HepG2 (cell line): ENCODE data around the gene PIP. TPM values are rescaled to one million over a fixed set of nuclear protein-coding genes. Genes with fewer than 3 reads are reported as not detected.

ENCODE experiments used
- ATAC-seq: fragments of 200-7000 bp; cut with Tn5 transposase; 3 replicates; pipeline ENCODE4 v1.9.1; 2020; ENCODE audit warnings: mild to moderate bottlenecking, moderate library complexity
- Bru-seq: library from RNA; stranded (reverse); fragments of 400-500 nt; gene quantifications from one replicate; lab custom pipeline; 2021; lab: Mats Ljungman, UMichigan
- BruChase-seq, 2 experiments: library from RNA; stranded (reverse); fragments of 400-500 nt; gene quantifications; one replicate each; lab custom pipeline; 2021; lab: Mats Ljungman, UMichigan
- BruUV-seq: library from RNA; stranded (reverse); fragments of 400-500 nt; replicated peaks from 2 replicates; lab custom pipeline; 2021; lab: Mats Ljungman, UMichigan
- CTCF ChIA-PET: fragments of 300-600 bp; formaldehyde crosslinking; extraction: SDS; loops from one replicate; lab custom pipeline; 2021; ENCODE audit warnings: low total read pairs, inconsistent platforms, low intra/inter-chr PET ratio; lab: Yijun Ruan, JAX
- POLR2A ChIA-PET: fragments of 350-600 bp; sonication (Branson Sonifier 250); formaldehyde crosslinking; loops from one replicate; lab custom pipeline; 2020; ENCODE audit warnings: antibody characterized with exemption, inconsistent platforms; lab: Yijun Ruan, JAX
- DNase-seq: peaks from one replicate; pipeline ENCODE4 v3.0.0-alpha.2; 2015; ENCODE audit warnings: low spot score
- FAIRE-seq: peaks from 3 replicates; lab custom pipeline; 2011; peaks lifted over from hg19 to GRCh38; lab: Jason Lieb, UNC
- H2AFZ ChIP-seq: one replicate; pipeline ENCODE4 v1.6.1; 2011; ENCODE audit warnings: low read length, inconsistent platforms
- H3K27ac ChIP-seq: fragments of 300-600 bp; 3 replicates; pipeline ENCODE4 v1.8.0; 2011; ENCODE audit warnings: mixed run types, mild to moderate bottlenecking, mixed read lengths, low read length, inconsistent platforms; ENCODE audit not compliant: insufficient read depth; ENCODE audit errors: extremely low read length
- H3K27me3 ChIP-seq, 2 experiments: fragments of 200-600 bp in 1 of 2; 2 replicates in 1 of 2; 3 replicates in 1 of 2; pipeline versions ENCODE4 v1.6.0 to v1.8.0; 2011; ENCODE audit warnings: low read length in 2 of 2, mild to moderate bottlenecking in 2 of 2, moderate library complexity in 2 of 2, inconsistent platforms in 1 of 2; ENCODE audit not compliant: insufficient read depth in 2 of 2, control insufficient read depth in 1 of 2
- H3K36me3 ChIP-seq, 2 experiments: fragments of 200-600 bp in 1 of 2; replicated peaks in 1 of 2; 2 replicates in 1 of 2; 3 replicates in 1 of 2; pipeline versions ENCODE4 v1.5.1 to v1.8.0; 2011; ENCODE audit warnings: low read length in 2 of 2, inconsistent platforms in 1 of 2; ENCODE audit not compliant: insufficient read depth in 2 of 2, control insufficient read depth in 1 of 2
- H3K4me1 ChIP-seq: 2 replicates; pipeline ENCODE4 v1.5.1; 2012; ENCODE audit warnings: low read length, inconsistent platforms; ENCODE audit not compliant: insufficient read depth
- H3K4me2 ChIP-seq: 2 replicates; pipeline ENCODE4 v1.6.0; 2011; ENCODE audit warnings: low read depth, low read length, inconsistent platforms
- H3K4me3 ChIP-seq, 3 experiments: fragments of 200-600 bp in 1 of 3; sonication (generic), shearing (Covaris generic) in 1 of 3; replicated peaks in 1 of 3; 2 replicates each; pipeline ENCODE4 v1.5.1; 2011 to 2016; ENCODE audit warnings: low read length in 3 of 3, inconsistent platforms in 2 of 3, low read depth in 2 of 3, mild to moderate bottlenecking in 2 of 3, control low read depth in 1 of 3, mixed read lengths in 1 of 3; ENCODE audit not compliant: insufficient read depth in 1 of 3
- H3K79me2 ChIP-seq: one replicate; pipeline ENCODE4 v1.6.1; 2011; ENCODE audit warnings: low read length, inconsistent platforms; ENCODE audit not compliant: insufficient read depth
- H3K9ac ChIP-seq: 2 replicates; pipeline ENCODE4 v1.6.0; 2011; ENCODE audit warnings: mild to moderate bottlenecking, low read depth, low read length, inconsistent platforms; ENCODE audit not compliant: insufficient read depth
- H3K9me3 ChIP-seq: 2 replicates; pipeline ENCODE4 v1.5.1; 2012; ENCODE audit warnings: mild to moderate bottlenecking, low read length
- H4K20me1 ChIP-seq: 2 replicates; pipeline ENCODE4 v1.6.0; 2011; ENCODE audit warnings: inconsistent platforms, mild to moderate bottlenecking, low read length, moderate library complexity; ENCODE audit not compliant: insufficient read depth
- CCAR2 ChIP-seq: fragments of 200-400 bp; formaldehyde crosslinking; optimal IDR thresholded peaks from 2 replicates; pipeline ENCODE3; 2018; ENCODE audit warnings: low read depth, mild to moderate bottlenecking, low read length, moderate library complexity
- CREB3 ChIP-seq: sonication (generic); formaldehyde crosslinking; IDR thresholded peaks from 2 replicates; pipeline ENCODE4 v1.5.0; 2020; ENCODE audit warnings: missing genetic modification reagents
- ETS1 ChIP-seq: sonication (generic); formaldehyde crosslinking; IDR thresholded peaks from 2 replicates; pipeline ENCODE4 v1.4.0; 2020; ENCODE audit warnings: missing genetic modification reagents
- EZH2 ChIP-seq: conservative IDR thresholded peaks from 2 replicates; pipeline ENCODE4 v1.6.1; 2012; ENCODE audit warnings: mild to moderate bottlenecking, low read depth, low read length, moderate library complexity
- HNF4G ChIP-seq, 2 experiments: sonication (generic) in 1 of 2; formaldehyde crosslinking in 1 of 2; IDR thresholded peaks; 2 replicates each; pipeline versions ENCODE4 v1.4.0 to v1.6.1; 2011 to 2020; ENCODE audit warnings: borderline replicate concordance in 2 of 2, low read depth in 2 of 2, mild to moderate bottlenecking in 2 of 2, low read length in 1 of 2, missing genetic modification reagents in 1 of 2, moderate library complexity in 1 of 2
- ISX ChIP-seq: sonication (generic); formaldehyde crosslinking; conservative IDR thresholded peaks from 2 replicates; pipeline ENCODE4 v1.5.0; 2020; ENCODE audit warnings: missing genetic modification reagents
- JUN ChIP-seq: sonication (generic); formaldehyde crosslinking; IDR thresholded peaks from 2 replicates; pipeline ENCODE4 v1.4.0; 2020; ENCODE audit warnings: mild to moderate bottlenecking, missing genetic modification reagents
- MTERF4 ChIP-seq: sonication (generic); formaldehyde crosslinking; IDR thresholded peaks from 2 replicates; pipeline ENCODE4 v1.8.0; 2023; ENCODE audit warnings: mild to moderate bottlenecking, missing genetic modification reagents
- SIN3B ChIP-seq: fragments of 150-350 bp; IDR thresholded peaks from 2 replicates; pipeline ENCODE4 v1.6.1; 2014; ENCODE audit warnings: low read length
- SRF ChIP-seq: IDR thresholded peaks from 2 replicates; pipeline ENCODE4 v1.6.1; 2011; ENCODE audit warnings: mild to moderate bottlenecking, low read depth, low read length, moderate library complexity
- SSRP1 ChIP-seq: IDR thresholded peaks from 2 replicates; pipeline ENCODE4 v1.6.1; 2016; ENCODE audit warnings: control low read depth
- TCF12 ChIP-seq, 2 experiments: fragments of 450-650 bp in 1 of 2; sonication (generic) in 1 of 2; formaldehyde crosslinking in 1 of 2; IDR thresholded peaks; 2 replicates each; pipeline versions ENCODE4 v1.6.1 to v1.8.0; 2017 to 2022; ENCODE audit warnings: antibody characterized with exemption in 1 of 2, mild to moderate bottlenecking in 1 of 2, missing genetic modification reagents in 1 of 2, moderate library complexity in 1 of 2
- TERF1 ChIP-seq: sonication (generic); formaldehyde crosslinking; IDR thresholded peaks from 2 replicates; pipeline ENCODE4 v1.8.0; 2022; ENCODE audit warnings: mild to moderate bottlenecking, missing genetic modification reagents, moderate library complexity
- ZNF580 ChIP-seq: IDR thresholded peaks from 2 replicates; pipeline ENCODE4 v1.6.1; 2016; ENCODE audit warnings: low read depth, borderline replicate concordance
- ZNF674 ChIP-seq: sonication (generic); formaldehyde crosslinking; IDR thresholded peaks from 2 replicates; pipeline ENCODE4 v1.5.0; 2020; ENCODE audit warnings: low read depth, mild to moderate bottlenecking, missing genetic modification reagents
- WGBS: methylation state at CpG from one replicate; pipeline ENCODE4 v1.1.6; 2017; ENCODE audit warnings: low lambda C conversion rate; 5-methylcytosine and 5-hydroxymethylcytosine counted together
- in situ Hi-C: cut with HindIII; loops from 2 replicates; pipeline ENCODE4 v1.10.0; 2017; ENCODE audit warnings: low pct_unique_long_range_greater_than_20kb; ENCODE audit not compliant: extremely low pct_ligation_motif_present
- intact Hi-C: fragments of 100-400 bp; cut with micrococcal nuclease; formaldehyde crosslinking; loops from one replicate; pipeline ENCODE4 v1.10.0; 2022; ENCODE audit not compliant: unreplicated experiment
- long read RNA-seq, 2 experiments: library from RNA in 1 of 2; library from polyadenylated mRNA in 1 of 2; stranded (forward) in 1 of 2; unstranded in 1 of 2; transcript quantifications; one replicate each; pipeline ENCODE4 v2.0.0, GENCODE V29; 2019 to 2022
- polyA minus RNA-seq, 3 experiments: library from RNA; depleted of rRNA, polyadenylated mRNA; stranded (reverse); fragments of >200 nt; gene quantifications; 2 replicates each; pipeline ENCODE4 v1.2.3, GENCODE V29; 2011; ENCODE audit warnings: low replicate concordance in 1 of 3
- polyA plus RNA-seq, 8 experiments: library from polyadenylated mRNA; depleted of rRNA in 3 of 8; stranded (reverse) in 7 of 8; unstranded in 1 of 8; fragments of >200 nt; fragmentation: Illumina TruSeq in 4 of 8; extraction: Trizol in 4 of 8; gene quantifications; 2 replicates each; pipeline versions ENCODE4 v1.2.1 to v1.2.3, GENCODE V29; 2011 to 2016; ENCODE audit warnings: low read depth in 4 of 8, missing spikeins in 1 of 8, mixed read lengths in 1 of 8; ENCODE audit not compliant: insufficient read depth in 1 of 8
- total RNA-seq, 5 experiments: library from RNA; depleted of rRNA; stranded (reverse); fragments of >200 nt; fragmentation: Illumina TruSeq; extraction: Trizol; gene quantifications; 2 replicates each; pipeline ENCODE4 v1.2.3, GENCODE V29; 2016; ENCODE audit warnings: low read depth in 1 of 5

PIP gene
- total RNA-seq (2016; rRNA removed; fragmentation: Illumina TruSeq; extraction: Trizol) (not detected in 2 replicates), polyA plus RNA-seq (2011; rRNA removed) (not detected in 2 replicates), polyA minus RNA-seq (2011; rRNA and poly(A)+ RNA removed; ENCODE audit: low replicate concordance) (not detected in 2 replicates), Bru-seq, nascent RNA (not detected), BruChase-seq, experiment 1, labeled RNA remaining after a 6-hour chase (not detected), BruChase-seq, experiment 2, labeled RNA remaining after a 2-hour chase (not detected)
- total RNA-seq (2016; cell fraction: cytosol; rRNA removed; fragmentation: Illumina TruSeq; extraction: Trizol; ENCODE audit: low read depth), result not detected in 2 replicates
- not detected in 2 replicates for total RNA-seq (2016; cell fraction: insoluble cytoplasmic fraction; rRNA removed; fragmentation: Illumina TruSeq; extraction: Trizol)
- total RNA-seq (2016; cell fraction: membrane; rRNA removed; fragmentation: Illumina TruSeq; extraction: Trizol), result not detected in 2 replicates
- total RNA-seq (2016; cell fraction: nucleus; rRNA removed; fragmentation: Illumina TruSeq; extraction: Trizol), result not detected in 2 replicates
- not detected in 2 replicates for polyA plus RNA-seq (2011; cell fraction: cytosol; rRNA removed)
- not detected in 2 replicates for polyA plus RNA-seq (2011; cell fraction: nucleus; rRNA removed)
- polyA plus RNA-seq (2012), result not detected in 2 replicates
- polyA plus RNA-seq (2016; cell fraction: cytosol; fragmentation: Illumina TruSeq; extraction: Trizol; ENCODE audit: low read depth), result not detected in 2 replicates
- not detected in 2 replicates for polyA plus RNA-seq (2016; cell fraction: insoluble cytoplasmic fraction; fragmentation: Illumina TruSeq; extraction: Trizol; ENCODE audit: low read depth)
- not detected in 2 replicates for polyA plus RNA-seq (2016; cell fraction: membrane; fragmentation: Illumina TruSeq; extraction: Trizol; ENCODE audit: low read depth)
- polyA plus RNA-seq (2016; cell fraction: nucleus; fragmentation: Illumina TruSeq; extraction: Trizol; ENCODE audit: insufficient read depth, low read depth), result not detected in 2 replicates
- polyA minus RNA-seq (2011; cell fraction: cytosol; rRNA and poly(A)+ RNA removed), result not detected in 2 replicates
- polyA minus RNA-seq (2011; cell fraction: nucleus; rRNA and poly(A)+ RNA removed), result not detected in 2 replicates
- long read RNA-seq, experiment 1, result 0 reads
- long read RNA-seq, experiment 2, result 0 reads

- Histone ChIP-seq H3K9me3 (no peaks in the 10 kb centered on the region), H3K79me2 (no peaks in the 10 kb centered on the region), H3K4me1 (no peaks in the 10 kb centered on the region)
- no peak for DNase-seq
- TF ChIP-seq MTERF4 (CRISPR knock-in tag) (no peak), TCF12 (IDR thresholded peaks at IDR 0.05) (no peak), TCF12 (CRISPR knock-in tag; IDR thresholded peaks at IDR 0.05) (no peak), TERF1 (CRISPR knock-in tag) (no peak), ZNF580 (CRISPR knock-in tag) (no peak), HNF4G (IDR thresholded peaks at IDR 0.05; ENCODE audit: borderline replicate concordance, low read depth, low read length) (no peak), HNF4G (CRISPR knock-in tag; IDR thresholded peaks at IDR 0.05; ENCODE audit: borderline replicate concordance, low read depth) (no peak), SIN3B (no peak), JUN (no peak), SSRP1 (CRISPR knock-in tag) (no peak), CREB3 (CRISPR knock-in tag) (no peak), SRF (no peak), ISX (no peak), CCAR2 (no peak), EZH2 (no peak), ZNF674 (CRISPR knock-in tag) (no peak), ETS1 (CRISPR knock-in tag) (no peak)
- TF ChIP-seq, all 625 proteins: peak for 0
- no peaks in the 10 kb centered on the region for H3K36me3 ChIP-seq
- ChIA-PET CTCF (no interaction called here), POLR2A (no interaction called here)
- no TSS peak for BruUV-seq
- WGBS, result 14% methylated on average over 4 of the region's 4 CpGs
- ATAC-seq (no peak), FAIRE-seq (no peak)
- H2AFZ ChIP-seq, result no peak within 1 kb of the TSS
- no peaks in the 10 kb centered on the region for H3K27me3 ChIP-seq
- in situ Hi-C loops (no loop called here), intact Hi-C loops (no loop called here)
- no peak within 1 kb of the TSS for H3K27ac ChIP-seq
- H4K20me1 ChIP-seq, result no peaks in the 10 kb centered on the region
- H3K4me3 ChIP-seq, result no peak within 1 kb of the TSS
- H3K9ac ChIP-seq, result no peak within 1 kb of the TSS
- no peak within 1 kb of the TSS for H3K4me2 ChIP-seq
Measured at GRCh38 chr7:143131781-143132180, at the start of gene PIP. TSS of gene PIP (plus strand) at chr7:143132077. CDS start at chr7:143132117, 40 bp downstream.
